WERI-Rb-1 (cell line): ENCODE results near the gene TSC22D3.

ENCODE experiments used
- DNase-seq: peaks from one replicate; pipeline ENCODE4 v3.0.0-alpha.2; 2020
- H3K27ac ChIP-seq: fragments of 250-450 bp; sonication (Bioruptor Pico); 2 replicates; pipeline ENCODE4 v1.5.1; 2020; ENCODE audit warnings: mild to moderate bottlenecking, moderate library complexity
- H3K27me3 ChIP-seq: fragments of 250-450 bp; sonication (Bioruptor Pico); 2 replicates; pipeline ENCODE4 v1.5.1; 2021; ENCODE audit warnings: mild to moderate bottlenecking, low read depth, moderate library complexity; ENCODE audit not compliant: insufficient read depth, severe bottlenecking
- H3K36me3 ChIP-seq: fragments of 250-450 bp; sonication (Bioruptor Pico); 2 replicates; pipeline ENCODE4 v1.5.1; 2020; ENCODE audit warnings: mild to moderate bottlenecking, moderate library complexity
- H3K4me3 ChIP-seq: 2 replicates; pipeline ENCODE4 v1.5.1; 2011; ENCODE audit warnings: low read depth, mild to moderate bottlenecking, control low read depth, low read length
- H3K9me3 ChIP-seq: fragments of 250-450 bp; sonication (Bioruptor Pico); 2 replicates; pipeline ENCODE4 v1.5.1; 2021; ENCODE audit warnings: mild to moderate bottlenecking, moderate library complexity; ENCODE audit not compliant: severe bottlenecking
- CTCF ChIP-seq: IDR thresholded peaks from 2 replicates; pipeline ENCODE4 v1.5.1; 2011; ENCODE audit warnings: low read depth, mild to moderate bottlenecking, control low read depth, inconsistent platforms, low read length

TSC22D3 gene

GRCh38 chrX:107710617-107711391 is 64.8 kb downstream of the TSC22D3 start:
- TF ChIP-seq CTCF: no peak
- H3K27me3 ChIP-seq: peaks cover 16% of the 10 kb centered on the region
- no peak overlapping the region for H3K27ac ChIP-seq
- no peak for DNase-seq
- H3K9me3 ChIP-seq: no peaks in the 10 kb centered on the region
- no peak overlapping the region for H3K4me3 ChIP-seq
- H3K36me3 ChIP-seq: no peaks in the 10 kb centered on the region

GRCh38 chrX:107709266-107709806 is 66.3 kb downstream of the TSC22D3 start:
- H3K4me3 ChIP-seq: no peak overlapping the region
- H3K27ac ChIP-seq: no peak overlapping the region
- no peaks in the 10 kb centered on the region for H3K36me3 ChIP-seq
- no peaks in the 10 kb centered on the region for H3K9me3 ChIP-seq
- no peak for DNase-seq
- peaks cover 12% of the 10 kb centered on the region for H3K27me3 ChIP-seq
- TF ChIP-seq CTCF: no peak

- TF ChIP-seq CTCF: no peak
- DNase-seq: no peak
- H3K9me3 ChIP-seq: no peaks in the 10 kb centered on the region
- H3K36me3 ChIP-seq: no peaks in the 10 kb centered on the region
- H3K4me3 ChIP-seq: no peak overlapping the region
- H3K27me3 ChIP-seq: peaks cover 12% of the 10 kb centered on the region
- no peak overlapping the region for H3K27ac ChIP-seq
These were observed 66.8 kb downstream of the TSC22D3 start for GRCh38 chrX:107708762-107709161.

GRCh38 chrX:107707866-107708265 is 67.7 kb downstream of the TSC22D3 start:
- no peak overlapping the region for H3K4me3 ChIP-seq
- H3K27ac ChIP-seq: no peak overlapping the region
- no peak for TF ChIP-seq CTCF
- H3K36me3 ChIP-seq: no peaks in the 10 kb centered on the region
- H3K27me3 ChIP-seq: peaks cover 12% of the 10 kb centered on the region
- DNase-seq: no peak
- no peaks in the 10 kb centered on the region for H3K9me3 ChIP-seq

- Histone ChIP-seq H3K27ac (no peak overlapping the region), H3K4me3 (no peak overlapping the region), H3K27me3 (peaks cover 10% of the 10 kb centered on the region), H3K9me3 (no peaks in the 10 kb centered on the region), H3K36me3 (no peaks in the 10 kb centered on the region)
- TF ChIP-seq CTCF: no peak
- DNase-seq: no peak
These were observed 69.3 kb downstream of the TSC22D3 start for GRCh38 chrX:107706309-107706708.
